ENCODE measurements around the gene CRIP3.

- TF ChIP-seq MAX (IDR thresholded peaks at IDR 0.05) (peak; percentile 65), CTCF (IDR thresholded peaks at IDR 0.05; ENCODE audit: low read depth, low read length, missing input control) (no peak), JUND (IDR thresholded peaks at IDR 0.05) (peak in 1 of 2 donors; percentile 16), YY1 (IDR thresholded peaks at IDR 0.05) (peak; percentile 60), GABPA (IDR thresholded peaks at IDR 0.05 in 1 of 2, conservative IDR thresholded peaks at IDR 0.05 in 1 of 2) (no peak), TAF1 (conservative IDR thresholded peaks at IDR 0.05) (no peak)
Measured at GRCh38 chr6:43290905-43291355, 17.7 kb downstream of the CRIP3 start.
